OCI-LY3 (cell line): ENCODE results near the gene SQSTM1.

ENCODE experiments used
- H2AFZ ChIP-seq: fragments of 200-600, 300-600 bp; shearing (Covaris generic); 2 replicates; pipeline ENCODE4 v1.6.0; 2014; ENCODE audit warnings: antibody characterized with exemption, low read depth, low read length
- H3K27ac ChIP-seq: fragments of 200-600, 300-600 bp; sonication (generic); 2 replicates; pipeline ENCODE4 v1.5.1; 2014; ENCODE audit warnings: mild to moderate bottlenecking, low read length, moderate library complexity, mixed read lengths
- H3K27me3 ChIP-seq: fragments of 200-600, 300-600 bp; sonication (generic); 2 replicates; pipeline ENCODE4 v1.6.1; 2014; ENCODE audit warnings: low read depth, low read length, mixed read lengths
- H3K36me3 ChIP-seq: fragments of 200-600, 300-600 bp; sonication (generic); replicated peaks from 2 replicates; pipeline ENCODE3; 2014; ENCODE audit warnings: low read depth, low read length, mixed read lengths
- H3K4me1 ChIP-seq: fragments of 300-600, 200-600 bp; sonication (generic); 2 replicates; pipeline ENCODE4 v1.6.1; 2014; ENCODE audit warnings: low read length, mixed read lengths
- H3K4me2 ChIP-seq: fragments of 200-600, 300-600 bp; sonication (generic); 2 replicates; pipeline ENCODE4 v1.6.1; 2014; ENCODE audit warnings: low read length, mixed read lengths
- H3K4me3 ChIP-seq: fragments of 300-600, 200-600 bp; sonication (generic); 2 replicates; pipeline ENCODE4 v1.5.1; 2014; ENCODE audit warnings: antibody characterized with exemption, mild to moderate bottlenecking, low read length, moderate library complexity
- H3K79me2 ChIP-seq: fragments of 300-600, 200-600 bp; shearing (Covaris generic); 2 replicates; pipeline ENCODE4 v1.6.1; 2014; ENCODE audit warnings: mild to moderate bottlenecking, low read length, mixed read lengths
- H3K9ac ChIP-seq: fragments of 300-600, 200-600 bp; shearing (Covaris generic); 2 replicates; pipeline ENCODE4 v1.6.0; 2014; ENCODE audit warnings: mild to moderate bottlenecking, low read length, moderate library complexity
- H3K9me3 ChIP-seq: fragments of 200-600, 300-600 bp; shearing (Covaris generic); 2 replicates; pipeline ENCODE4 v1.6.1; 2014; ENCODE audit warnings: low read length, mixed read lengths; ENCODE audit not compliant: insufficient read depth
- H4K20me1 ChIP-seq: fragments of 200-600, 300-600 bp; sonication (generic); 2 replicates; pipeline ENCODE4 v1.6.1; 2016; ENCODE audit warnings: low read length, mixed read lengths; ENCODE audit not compliant: insufficient read depth
- CTCF ChIP-seq: fragments of 200-600, 300-600 bp; sonication (generic); IDR thresholded peaks from 2 replicates; pipeline ENCODE4 v1.5.1; 2014; ENCODE audit warnings: antibody characterized with exemption, low read length, low read depth
- EZH2phosphoT487 ChIP-seq: fragments of 200-600 bp; shearing (Covaris generic); IDR thresholded peaks from 2 replicates; pipeline ENCODE4 v1.6.1; 2018; ENCODE audit warnings: antibody characterized with exemption, mixed run types, low read depth

The SQSTM1 gene

GRCh38 chr5:179803651-179804554 is 16.8 kb upstream of the SQSTM1 start:
- Histone ChIP-seq H3K9me3 (no peaks in the 10 kb centered on the region), H4K20me1 (peaks cover 16% of the 10 kb centered on the region), H3K4me2 (no peak overlapping the region), H3K27me3 (no peaks in the 10 kb centered on the region), H3K9ac (no peak overlapping the region), H3K36me3 (peaks cover 10% of the 10 kb centered on the region), H3K4me1 (peaks cover 28% of the 10 kb centered on the region), H2AFZ (no peak overlapping the region), H3K4me3 (no peak overlapping the region), H3K79me2 (peaks cover 46% of the 10 kb centered on the region), H3K27ac (no peak overlapping the region)
- TF ChIP-seq EZH2phosphoT487 (no peak), CTCF (no peak)

DNA sequence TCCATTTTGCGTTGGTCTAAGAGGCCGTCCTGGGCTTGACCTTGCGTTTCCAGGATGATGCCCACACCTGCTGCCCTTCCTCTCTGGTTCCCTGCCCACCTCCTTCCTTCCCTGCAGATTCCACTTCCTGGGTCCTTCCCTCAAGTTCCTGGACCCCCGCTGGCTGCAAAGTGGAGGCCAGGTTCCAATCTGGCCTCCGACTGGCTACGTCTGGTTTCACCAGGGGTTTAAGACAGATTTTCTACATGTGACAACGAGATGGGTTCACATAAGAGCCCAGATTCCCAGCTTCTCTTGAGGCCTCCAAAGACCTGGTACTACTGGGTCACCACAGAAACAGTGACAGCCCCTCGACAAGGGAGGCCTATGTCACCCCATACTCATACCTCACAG is 16.2 kb upstream of the SQSTM1 start:
- peak overlapping the region; percentile 86 for H3K4me2 ChIP-seq
- H3K4me1 ChIP-seq = peaks cover 28% of the 10 kb centered on the region
- peak overlapping the region; percentile 94; the same call in 1 of the 2 replicates for H3K9ac ChIP-seq
- H3K4me3 ChIP-seq = peak overlapping the region; percentile 97
- H3K79me2 ChIP-seq = peaks cover 46% of the 10 kb centered on the region
- H3K9me3 ChIP-seq = no peaks in the 10 kb centered on the region
- no peaks in the 10 kb centered on the region for H3K27me3 ChIP-seq
- H3K36me3 ChIP-seq = peaks cover 4% of the 10 kb centered on the region
- TF ChIP-seq EZH2phosphoT487 (no peak), CTCF (no peak)
- H4K20me1 ChIP-seq = peaks cover 16% of the 10 kb centered on the region
- H3K27ac ChIP-seq = no peak overlapping the region
- no peak overlapping the region for H2AFZ ChIP-seq

DNA sequence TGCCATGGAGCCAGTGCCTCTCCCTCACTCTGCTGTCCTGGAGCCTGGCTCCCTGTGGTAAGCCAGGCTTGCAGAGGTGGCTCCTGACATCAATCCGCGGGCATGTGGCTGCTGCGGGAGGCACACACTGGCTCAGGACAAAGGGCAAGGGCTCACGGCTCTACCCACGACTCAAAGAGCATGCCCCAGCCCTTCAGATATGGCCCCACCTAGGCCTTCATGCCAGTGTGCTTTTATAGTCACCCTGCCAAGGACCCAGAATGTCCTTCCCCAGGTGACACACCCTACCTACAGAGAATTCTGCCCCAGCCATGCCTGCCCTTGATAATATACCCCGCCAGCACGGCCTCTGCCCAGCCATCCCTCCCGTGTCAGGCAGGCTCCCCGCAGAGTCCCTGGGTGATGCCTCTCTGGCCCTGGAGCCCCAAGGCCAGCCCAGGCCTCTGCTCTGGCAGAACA is 15.6 kb upstream of the SQSTM1 start:
- H4K20me1 ChIP-seq = peaks cover 16% of the 10 kb centered on the region
- H2AFZ ChIP-seq = no peak overlapping the region
- peaks cover 46% of the 10 kb centered on the region for H3K79me2 ChIP-seq
- H3K27ac ChIP-seq = no peak overlapping the region
- H3K36me3 ChIP-seq = no peaks in the 10 kb centered on the region
- no peaks in the 10 kb centered on the region for H3K9me3 ChIP-seq
- H3K9ac ChIP-seq = peak overlapping the region; percentile 94
- peaks cover 28% of the 10 kb centered on the region for H3K4me1 ChIP-seq
- H3K4me3 ChIP-seq = peak overlapping the region; percentile 97
- no peaks in the 10 kb centered on the region for H3K27me3 ChIP-seq
- H3K4me2 ChIP-seq = peak overlapping the region; percentile 86
- no peak for TF ChIP-seq CTCF
- no peak for TF ChIP-seq EZH2phosphoT487

GRCh38 chr5:179805529-179806249 is 15.0 kb upstream of the SQSTM1 start:
- Histone ChIP-seq H3K4me1 (peaks cover 28% of the 10 kb centered on the region), H3K27ac (peak overlapping the region; percentile 78), H3K36me3 (peaks cover under 1% of the 10 kb centered on the region), H2AFZ (no peak overlapping the region), H3K27me3 (no peaks in the 10 kb centered on the region), H3K79me2 (peaks cover 46% of the 10 kb centered on the region), H3K4me3 (peak overlapping the region; percentile 97), H3K9me3 (no peaks in the 10 kb centered on the region), H4K20me1 (peaks cover 16% of the 10 kb centered on the region), H3K4me2 (peak overlapping the region; percentile 86), H3K9ac (peak overlapping the region; percentile 94)
- no peak for TF ChIP-seq CTCF
- TF ChIP-seq EZH2phosphoT487 = no peak
